ENCODE data around the gene C1R.
"Not testable (repeated sequence)": the region's sequence is repeated elsewhere in the genome, so short reads cannot be mapped to it uniquely, and the experiment has no call there.

C1R gene

DNA sequence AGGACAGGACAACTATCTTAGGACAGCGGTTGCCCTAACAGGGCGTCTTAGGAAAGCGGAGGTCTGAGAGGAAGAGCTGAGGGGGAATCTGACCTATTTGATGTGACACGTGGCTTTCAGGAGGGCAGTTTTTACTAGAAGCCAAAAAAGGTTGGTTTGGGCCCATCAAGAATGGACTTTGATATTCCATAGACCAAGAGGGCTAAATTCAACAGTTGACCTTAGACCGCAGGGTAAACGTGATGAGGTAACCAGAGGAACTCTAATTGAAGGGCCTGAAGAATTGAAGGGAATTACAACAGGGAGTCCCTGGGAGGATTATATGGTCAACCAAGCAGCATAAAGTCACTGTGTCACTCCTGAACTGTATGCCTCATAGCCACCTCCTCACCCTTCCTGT is 20.2 kb downstream of the C1R start:
- DNase-seq (ENCODE audit: insufficient read length, low spot score) (no peak), FAIRE-seq (no peak)

DNA sequence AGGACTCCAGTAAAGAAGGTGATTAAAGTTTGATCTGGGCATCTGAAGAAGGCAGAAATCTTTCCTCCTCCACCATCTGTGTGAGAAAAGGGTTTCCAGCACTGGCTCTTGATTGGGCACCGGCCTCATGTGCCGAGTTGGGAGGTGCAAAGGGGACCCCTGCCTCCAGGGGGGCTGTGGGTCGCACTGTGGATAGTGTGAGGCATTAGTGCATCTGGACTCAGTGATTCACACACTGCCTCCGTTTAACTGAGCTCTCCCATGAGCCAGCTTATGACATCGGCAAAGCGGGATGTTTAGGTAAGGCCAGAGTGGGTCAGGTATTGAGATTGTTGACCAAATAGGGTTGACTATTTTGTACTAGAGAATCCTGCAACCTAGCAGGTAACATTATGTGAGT is 22.9 kb downstream of the C1R start:
- no peak for FAIRE-seq
- DNase-seq (ENCODE audit: insufficient read length, low spot score) = no peak

DNA sequence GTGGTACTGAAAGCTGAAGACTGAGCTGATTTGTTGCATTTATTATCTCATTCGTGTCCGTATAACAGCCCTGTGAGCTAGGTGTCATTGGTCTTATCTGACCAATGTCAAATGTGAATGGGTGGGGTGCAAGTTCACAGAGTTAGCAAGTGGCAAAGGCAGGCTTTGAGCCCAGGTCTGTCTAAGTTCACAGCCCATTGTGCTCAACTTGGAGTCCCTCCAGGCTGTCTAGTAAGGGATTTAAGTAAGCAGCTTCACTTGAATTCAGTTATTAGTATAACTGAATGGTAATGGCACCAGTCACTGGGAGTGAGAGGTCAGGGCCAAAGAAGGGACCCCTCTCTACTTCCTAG is 23.3 kb downstream of the C1R start:
- FAIRE-seq = no peak
- no peak for DNase-seq (ENCODE audit: insufficient read length, low spot score)

- DNase-seq (ENCODE audit: insufficient read length, low spot score) = no peak
Observed at GRCh38 chr12:7068240-7068993, 23.8 kb downstream of the C1R start.

DNA sequence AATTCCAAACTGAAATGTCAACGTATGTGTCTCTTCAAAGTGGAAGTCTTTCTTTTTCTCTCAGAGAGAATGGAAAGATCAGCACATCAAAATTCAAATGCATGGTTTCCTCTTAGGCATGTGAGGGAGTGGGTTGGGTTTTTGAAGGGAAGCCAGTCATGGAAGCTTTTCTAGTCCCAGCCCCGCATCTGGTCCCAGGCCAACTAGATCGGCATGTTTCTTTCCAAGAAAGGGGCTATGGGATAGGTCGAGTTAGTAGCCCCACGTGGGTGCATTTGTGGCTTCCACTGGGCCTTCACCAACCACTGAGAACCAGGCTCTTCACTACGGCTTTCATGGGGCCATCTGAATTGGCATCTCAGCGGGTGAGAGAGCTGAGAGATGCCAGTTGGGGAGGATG is 25.1 kb downstream of the C1R start:
- FAIRE-seq (no peak), DNase-seq (ENCODE audit: insufficient read length, low spot score) (no peak)

More at GRCh38 chr12:7068240-7068993, 23.8 kb downstream of the C1R start:
- FAIRE-seq = no peak

- DNase-seq (ENCODE audit: insufficient read length, low spot score) = no peak
- FAIRE-seq = no peak
Observed at GRCh38 chr12:7066596-7066995, 25.6 kb downstream of the C1R start.

DNA sequence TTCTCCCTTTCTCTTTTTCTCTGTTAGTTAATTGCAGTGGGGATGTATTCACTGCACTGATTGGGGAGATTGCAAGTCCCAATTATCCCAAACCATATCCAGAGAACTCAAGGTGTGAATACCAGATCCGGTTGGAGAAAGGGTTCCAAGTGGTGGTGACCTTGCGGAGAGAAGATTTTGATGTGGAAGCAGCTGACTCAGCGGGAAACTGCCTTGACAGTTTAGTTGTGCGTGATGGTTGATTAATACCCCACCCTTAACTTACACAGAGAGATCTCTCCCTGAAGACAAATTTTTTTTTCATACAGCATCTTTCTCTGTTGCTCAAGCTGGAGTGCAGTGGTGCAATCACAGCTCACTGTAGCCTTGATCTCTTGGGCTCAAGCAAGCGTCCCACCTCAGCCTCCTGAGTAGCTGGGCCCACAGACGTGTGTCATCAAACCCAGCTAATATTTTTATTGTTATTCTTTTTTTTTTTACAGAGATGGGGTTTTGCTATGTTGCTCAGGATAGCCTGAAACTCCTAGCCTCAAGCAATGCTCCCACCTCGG is 27.1 kb downstream of the C1R start:
- no peak for FAIRE-seq
- DNase-seq (ENCODE audit: insufficient read length, low spot score) = no peak

- DNase-seq (ENCODE audit: insufficient read length, low spot score) (no peak), FAIRE-seq (no peak)
Observed at GRCh38 chr12:7064516-7064915, 27.7 kb downstream of the C1R start.

GRCh38 chr12:7061596-7061995 is 30.6 kb downstream of the C1R start:
- no peak for DNase-seq (ENCODE audit: insufficient read length, low spot score)
- no peak for FAIRE-seq

DNA sequence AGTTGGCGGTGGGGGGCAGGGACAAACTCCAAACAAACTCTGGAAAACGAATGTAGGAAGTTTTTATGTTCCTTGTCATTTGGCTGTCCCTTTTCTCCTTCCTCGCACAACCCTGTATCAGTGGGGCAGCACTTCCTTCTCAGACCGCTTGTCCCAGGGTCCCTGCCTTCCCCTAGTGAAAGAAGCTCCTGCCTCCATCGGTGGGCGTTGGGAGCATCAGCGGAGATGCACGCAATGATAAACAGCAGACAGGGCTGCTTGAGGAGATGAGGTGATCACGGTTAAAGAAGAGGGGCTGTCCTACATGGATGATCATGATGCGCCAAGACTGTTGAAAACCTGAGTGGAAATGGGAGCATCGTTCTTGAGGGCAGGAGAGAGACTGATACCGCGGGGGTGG is 31.1 kb downstream of the C1R start:
- no peak for DNase-seq (ENCODE audit: insufficient read length, low spot score)
- FAIRE-seq = no peak

GRCh38 chr12:7060353-7060954 is 31.8 kb downstream of the C1R start, which contains the start of gene C1S:
Gene C1S, plus strand, starts transcription at chr12:7060718. Its CDS starts 1,195 bp downstream, at chr12:7061913.
- FAIRE-seq (no peak), DNase-seq (ENCODE audit: insufficient read length, low spot score) (no peak)

GRCh38 chr12:7059780-7060179 is 32.5 kb downstream of the C1R start:
- no peak for DNase-seq (ENCODE audit: insufficient read length, low spot score)
- no peak for FAIRE-seq

GRCh38 chr12:7058850-7059395 is 33.3 kb downstream of the C1R start:
- DNase-seq (ENCODE audit: insufficient read length, low spot score) (no peak), FAIRE-seq (no peak)

GRCh38 chr12:7058163-7058845 is 33.9 kb downstream of the C1R start:
- DNase-seq (ENCODE audit: insufficient read length, low spot score) (no peak), FAIRE-seq (no peak)

DNA sequence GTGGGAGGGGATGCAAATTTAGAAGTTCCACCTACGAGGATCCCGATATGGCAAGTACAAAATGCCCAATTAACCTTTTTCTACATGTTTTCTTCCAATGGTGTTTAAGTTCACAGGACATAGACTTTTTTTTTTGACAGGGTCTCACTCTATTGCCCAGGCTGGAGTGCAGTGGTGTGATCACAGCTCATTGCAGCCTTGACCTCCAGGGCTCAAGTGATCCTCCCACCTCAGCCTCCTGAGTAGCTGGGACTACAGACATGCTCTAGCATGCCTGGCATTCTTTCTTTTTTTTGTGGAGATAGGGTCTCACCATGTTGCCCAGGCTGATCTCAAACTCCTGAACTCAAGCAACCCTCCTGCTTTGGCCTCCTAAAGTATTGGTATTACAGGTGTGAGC is 36.5 kb downstream of the C1R start:
- FAIRE-seq; DNase-seq (ENCODE audit: insufficient read length, low spot score): not testable (repeated sequence)

DNA sequence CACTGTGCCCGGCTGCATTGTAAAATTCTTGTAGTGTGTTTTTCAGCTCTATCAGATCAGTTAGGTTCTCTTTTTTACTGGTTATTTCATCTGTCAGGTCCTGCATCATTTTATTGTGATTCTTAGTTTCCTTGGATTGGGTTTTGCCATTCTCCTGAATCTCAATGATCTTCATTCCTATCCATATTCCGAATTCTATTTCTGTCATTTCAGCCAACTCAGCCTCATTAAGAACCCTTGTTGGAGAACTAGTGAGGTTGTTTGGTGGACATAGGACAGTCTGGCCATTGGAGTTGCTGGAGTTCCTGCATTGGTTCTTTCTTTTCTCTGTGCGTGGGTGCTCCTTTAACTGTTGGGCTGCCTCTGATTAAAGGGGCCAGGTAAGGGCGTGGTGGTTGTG is 37.3 kb downstream of the C1R start:
- no peak for FAIRE-seq
- DNase-seq (ENCODE audit: insufficient read length, low spot score) = no peak

DNA sequence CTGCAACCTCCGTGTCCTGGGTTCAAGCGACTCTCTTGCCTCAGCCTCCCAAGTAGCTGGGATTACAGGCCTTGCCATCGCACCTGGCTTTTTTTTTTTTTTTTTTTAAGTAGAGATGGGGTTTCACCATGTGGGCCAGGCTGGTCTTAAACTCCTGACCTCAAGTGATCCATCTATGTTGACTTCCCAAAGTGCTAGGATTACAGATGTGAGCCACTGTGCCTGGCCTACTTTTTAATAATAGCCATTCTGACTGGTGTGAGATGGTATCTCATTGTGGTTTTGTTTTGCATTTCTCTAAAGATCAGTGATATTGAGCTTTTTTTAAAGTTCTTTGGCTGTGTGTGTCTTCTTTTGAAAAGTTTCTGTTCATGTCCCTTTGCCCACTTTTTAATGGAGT is 42.3 kb downstream of the C1R start:
- FAIRE-seq; DNase-seq (ENCODE audit: insufficient read length, low spot score): not testable (repeated sequence)

DNA sequence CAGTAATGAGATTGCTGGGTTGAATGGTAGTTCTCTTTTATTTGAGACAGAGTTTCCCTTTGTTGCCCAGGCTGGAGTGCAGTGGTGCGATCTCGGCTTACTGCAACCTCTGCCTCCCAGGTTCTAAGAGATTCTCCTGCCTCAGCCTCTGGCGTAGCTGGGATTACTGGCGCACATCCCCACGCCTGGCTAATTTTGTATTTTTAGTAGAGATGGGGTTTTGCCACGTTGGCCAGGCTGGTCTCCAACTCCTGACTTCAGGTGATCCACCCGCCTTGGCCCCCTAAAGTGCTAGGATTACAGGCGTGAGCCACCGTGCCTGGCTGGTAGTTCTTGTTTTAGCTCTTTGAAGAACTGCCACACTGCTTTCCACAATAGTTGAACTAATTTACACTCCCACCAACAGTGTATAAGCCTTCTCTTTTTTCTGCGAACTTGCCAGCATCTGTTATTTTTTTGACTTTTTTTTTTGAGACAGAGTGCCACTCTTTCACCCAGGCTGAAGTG is 42.7 kb downstream of the C1R start:
- FAIRE-seq; DNase-seq (ENCODE audit: insufficient read length, low spot score): not testable (repeated sequence)

DNA sequence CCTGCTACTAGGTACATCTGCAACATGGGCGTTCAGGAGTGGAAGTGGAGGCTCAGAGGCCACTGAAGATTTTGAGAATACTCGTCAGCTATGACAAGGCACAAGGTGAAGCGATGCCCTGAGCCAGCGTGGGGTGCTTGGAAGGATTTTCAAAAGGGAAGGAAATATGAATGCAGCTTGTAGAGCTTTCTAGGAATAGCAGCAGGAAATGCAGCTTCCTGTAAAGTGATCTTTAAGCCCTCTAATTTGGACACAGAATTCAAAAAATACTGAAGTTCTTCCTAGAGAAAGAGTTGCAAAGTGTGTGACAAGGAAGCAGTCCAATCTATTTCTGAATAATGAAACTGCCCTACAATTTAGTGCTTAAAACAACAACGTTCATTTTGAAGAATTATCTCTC is 44.9 kb downstream of the C1R start:
- DNase-seq (ENCODE audit: insufficient read length, low spot score) (no peak), FAIRE-seq (peak; percentile 39)

DNA sequence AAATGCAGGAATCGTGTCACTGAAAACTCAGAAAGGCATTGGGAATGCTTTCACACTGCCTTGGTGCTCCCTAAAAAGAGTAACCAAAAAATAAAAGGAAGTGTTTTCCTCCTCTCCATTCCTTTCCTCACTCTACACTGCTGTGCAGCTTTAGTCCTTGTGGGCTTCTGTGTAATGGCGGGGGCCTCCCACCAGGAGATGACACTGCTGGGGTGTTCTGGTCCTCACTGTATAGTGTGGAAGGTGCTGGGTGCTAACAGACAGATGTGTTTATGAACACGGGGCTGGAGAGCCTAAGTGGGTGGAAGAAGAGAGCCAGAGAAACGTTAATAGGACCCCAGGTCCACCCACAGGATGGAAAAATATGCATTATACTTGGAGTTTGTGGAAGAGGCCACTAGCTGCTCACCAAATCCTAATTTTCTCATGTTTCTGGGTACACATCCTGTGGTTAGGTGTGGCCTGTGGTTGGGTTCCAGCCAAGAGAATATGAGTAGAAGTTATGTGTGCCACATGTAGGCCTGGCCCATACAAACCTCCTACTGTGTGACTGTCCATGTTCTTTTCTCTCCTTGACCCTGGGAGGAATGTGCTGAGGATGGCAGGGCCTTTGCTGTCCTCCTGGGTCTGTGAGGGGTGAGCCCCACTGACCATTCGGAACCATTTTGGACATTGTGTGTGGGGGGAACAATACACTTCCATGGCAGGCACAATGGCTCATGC is 45.7 kb downstream of the C1R start:
- no peak for DNase-seq (ENCODE audit: insufficient read length, low spot score)
- FAIRE-seq = no peak

Data from GM19239 (cell line).